Esophagus squamous epithelium (tissue), 5 donors: ENCODE measurements around the gene GPC1. TPM values are rescaled to one million over a fixed set of nuclear protein-coding genes. Genes with fewer than 3 reads are reported as not detected.

Experiments
- DNase-seq: peaks from one replicate; lab custom pipeline; 2025; lab: John Stamatoyannopoulos, UW
- H3K27ac ChIP-seq, 4 donors: fragments of 200-600 bp; sonication (generic); one replicate each; pipeline ENCODE4 v1.5.1; 2016 to 2019; ENCODE audit warnings: mild to moderate bottlenecking in 1 of 4
- H3K27me3 ChIP-seq, 4 donors: fragments of 200-600 bp; sonication (generic); 1 replicate in 3 of 4; 2 replicates in 1 of 4; pipeline versions ENCODE4 v1.5.1 to v1.6.0; 2017 to 2021; ENCODE audit warnings: antibody characterized with exemption in 1 of 4
- H3K36me3 ChIP-seq, 3 donors: fragments of 200-600 bp; sonication (generic); one replicate each; pipeline ENCODE4 v1.5.1; 2016 to 2019
- H3K4me1 ChIP-seq, 3 donors: fragments of 200-600 bp; sonication (generic); one replicate each; pipeline ENCODE4 v1.5.1; 2017 to 2019
- H3K4me3 ChIP-seq, 4 donors: fragments of 200-600 bp; sonication (generic); 1 replicate in 3 of 4; 2 replicates in 1 of 4; pipeline ENCODE4 v1.5.1; 2016 to 2019; ENCODE audit warnings: mild to moderate bottlenecking in 2 of 4, moderate library complexity in 1 of 4
- H3K9me3 ChIP-seq, 3 donors: fragments of 200-600 bp; sonication (generic); one replicate each; pipeline ENCODE4 v1.5.1; 2016 to 2019
- CTCF ChIP-seq, 6 experiments: fragments of 450-650 bp in 4 of 6; fragments of 200-600 bp in 2 of 6; sonication (generic) in 2 of 6; IDR thresholded peaks; one replicate each; pipeline ENCODE4 v1.5.1; 2016 to 2019; ENCODE audit warnings: antibody characterized with exemption in 6 of 6, mild to moderate bottlenecking in 4 of 6, moderate library complexity in 4 of 6
- POLR2A ChIP-seq, 4 donors: fragments of 450-650 bp; IDR thresholded peaks; one replicate each; pipeline ENCODE4 v1.6.1; 2017; ENCODE audit warnings: antibody characterized with exemption in 4 of 4, mild to moderate bottlenecking in 4 of 4, moderate library complexity in 3 of 4
- whole genome bisulfite sequencing, 2 donors: methylation state at CpG; one replicate each; pipeline ENCODE4 v1.1.5; 2018; 5-methylcytosine and 5-hydroxymethylcytosine counted together
- intact Hi-C: fragments of 100-400 bp; cut with DNase I; formaldehyde crosslinking; loops from one replicate; pipeline ENCODE4 v1.15.0; 2022
- total RNA-seq, 4 donors: library from RNA; depleted of rRNA; stranded (reverse); fragments of >200 nt; gene quantifications; one replicate each; pipeline ENCODE4 v1.1.0, GENCODE V29; 2016
- donor health status: DM: yes; HTN: yes; CAD: no.

The GPC1 gene
- total RNA-seq, 4 donors from 2014 or later: 59.3 to 129 (median 78.6) TPM

GRCh38 chr2:240451791-240452461 is 16.5 kb downstream of the GPC1 start:
- peak overlapping the region; percentile 79 to 91 (median 87) for H3K27ac ChIP-seq
- no peak for DNase-seq
- peak overlapping the region; percentile 57 to 84 (median 66) for H3K4me3 ChIP-seq
- intact Hi-C loops: no loop called here
- 22 to 33% methylated on average over 6 to 10 of the region's 20 CpGs for whole genome bisulfite sequencing, 2 donors
- H3K4me1 ChIP-seq: peaks cover 74 to 97% (median 77%) of the 10 kb centered on the region in 3 donors
- H3K27me3 ChIP-seq: peaks cover 0 to 68% (median 0%) of the 10 kb centered on the region in 4 donors
- H3K36me3 ChIP-seq: no peaks in the 10 kb centered on the region
- no peaks in the 10 kb centered on the region for H3K9me3 ChIP-seq
- no peak for TF ChIP-seq CTCF (IDR thresholded peaks at IDR 0.05)
- TF ChIP-seq POLR2A (IDR thresholded peaks at IDR 0.05): no peak

- Histone ChIP-seq H3K27ac (peak overlapping the region; percentile 82 to 91 (median 87)), H3K36me3 (no peaks in the 10 kb centered on the region), H3K4me1 (peaks cover 72 to 97% (median 77%) of the 10 kb centered on the region in 3 donors), H3K4me3 (peak overlapping the region; percentile 57 to 84 (median 66)), H3K9me3 (no peaks in the 10 kb centered on the region), H3K27me3 (peaks cover 0 to 73% (median 0%) of the 10 kb centered on the region in 4 donors)
- intact Hi-C loops: no loop called here
- peak in 1 of 4 donors; percentile 41 for TF ChIP-seq POLR2A (IDR thresholded peaks at IDR 0.05)
- TF ChIP-seq CTCF (IDR thresholded peaks at IDR 0.05): no peak
- DNase-seq: no peak
- no CpG with 5 or more reads among the region's 103 CpGs for WGBS, 2 donors
Measured at GRCh38 chr2:240452462-240453256, 17.2 kb downstream of the GPC1 start.

GRCh38 chr2:240453461-240454105 is 18.1 kb downstream of the GPC1 start:
- peaks cover 0 to 73% (median 0%) of the 10 kb centered on the region in 4 donors for H3K27me3 ChIP-seq
- intact Hi-C loops: no loop called here
- DNase-seq: no peak
- TF ChIP-seq POLR2A (IDR thresholded peaks at IDR 0.05): no peak
- TF ChIP-seq CTCF (IDR thresholded peaks at IDR 0.05): no peak
- peak overlapping the region; percentile 29 to 85 (median 42) for H3K27ac ChIP-seq
- H3K4me1 ChIP-seq: peaks cover 71 to 97% (median 76%) of the 10 kb centered on the region in 3 donors
- peak overlapping the region; percentile 28 to 84 (median 66) for H3K4me3 ChIP-seq
- peaks cover 0 to 1% (median 0%) of the 10 kb centered on the region in 3 donors for H3K36me3 ChIP-seq
- WGBS, 2 donors: no CpG with 5 or more reads among the region's 81 CpGs
- no peaks in the 10 kb centered on the region for H3K9me3 ChIP-seq

GRCh38 chr2:240454106-240454901 is 18.8 kb downstream of the GPC1 start:
- Histone ChIP-seq H3K27ac (peak overlapping the region; percentile 29 to 85 (median 42)), H3K27me3 (peaks cover 0 to 73% (median 0%) of the 10 kb centered on the region in 4 donors), H3K4me1 (peaks cover 64 to 97% (median 80%) of the 10 kb centered on the region in 3 donors), H3K4me3 (peak overlapping the region; percentile 28 to 84 (median 66)), H3K9me3 (no peaks in the 10 kb centered on the region), H3K36me3 (peaks cover 0 to 9% (median 0%) of the 10 kb centered on the region in 3 donors)
- TF ChIP-seq CTCF (IDR thresholded peaks at IDR 0.05): no peak
- no peak for TF ChIP-seq POLR2A (IDR thresholded peaks at IDR 0.05)
- intact Hi-C loops: no loop called here
- 12 to 34% methylated on average over 10 to 15 of the region's 35 CpGs for WGBS, 2 donors
- DNase-seq: no peak
